ENCODE measurements around the gene SERTAD1.
A peak's percentile ranks its signal among the peaks of the same experiment; 100 is the strongest.

The SERTAD1 gene

GRCh38 chr19:40395956-40396355 is 29.8 kb downstream of the SERTAD1 start:
- TF ChIP-seq CTCF (IDR thresholded peaks at IDR 0.05; ENCODE audit: borderline replicate concordance, insufficient read depth, low read depth, low read length): no peak
- H3K4me3 ChIP-seq (ENCODE audit: low read depth, low read length): no peak overlapping the region

GRCh38 chr19:40394816-40395210 is 31.0 kb downstream of the SERTAD1 start:
- H3K4me3 ChIP-seq (ENCODE audit: low read depth, low read length): no peak overlapping the region
- no peak for TF ChIP-seq CTCF (IDR thresholded peaks at IDR 0.05; ENCODE audit: borderline replicate concordance, insufficient read depth, low read depth, low read length)

- no peak overlapping the region for H3K4me3 ChIP-seq (ENCODE audit: low read depth, low read length)
- TF ChIP-seq CTCF (IDR thresholded peaks at IDR 0.05; ENCODE audit: borderline replicate concordance, insufficient read depth, low read depth, low read length): no peak
These were observed 31.6 kb downstream of the SERTAD1 start for GRCh38 chr19:40393894-40394815.

- peak; percentile 67; the same call in 1 of the 2 replicates for TF ChIP-seq CTCF (IDR thresholded peaks at IDR 0.05; ENCODE audit: borderline replicate concordance, insufficient read depth, low read depth, low read length)
- H3K4me3 ChIP-seq (ENCODE audit: low read depth, low read length): no peak overlapping the region
These were observed 32.8 kb downstream of the SERTAD1 start for GRCh38 chr19:40392894-40393517.

GRCh38 chr19:40392123-40392522 is 33.7 kb downstream of the SERTAD1 start:
- no peak for TF ChIP-seq CTCF (IDR thresholded peaks at IDR 0.05; ENCODE audit: borderline replicate concordance, insufficient read depth, low read depth, low read length)
- no peak overlapping the region for H3K4me3 ChIP-seq (ENCODE audit: low read depth, low read length)

- TF ChIP-seq CTCF (IDR thresholded peaks at IDR 0.05; ENCODE audit: borderline replicate concordance, insufficient read depth, low read depth, low read length): no peak
- H3K4me3 ChIP-seq (ENCODE audit: low read depth, low read length): no peak within 1 kb of the TSS
These were observed 35.6 kb downstream of the SERTAD1 start, which contains the start of gene HIPK4 for GRCh38 chr19:40390084-40390742. HIPK4 (minus strand) TSS chr19:40390181; CDS start chr19:40389902, 279 bp downstream.

All from GM12875 (cell line).